ENCODE results near the gene DHFR.

DNA sequence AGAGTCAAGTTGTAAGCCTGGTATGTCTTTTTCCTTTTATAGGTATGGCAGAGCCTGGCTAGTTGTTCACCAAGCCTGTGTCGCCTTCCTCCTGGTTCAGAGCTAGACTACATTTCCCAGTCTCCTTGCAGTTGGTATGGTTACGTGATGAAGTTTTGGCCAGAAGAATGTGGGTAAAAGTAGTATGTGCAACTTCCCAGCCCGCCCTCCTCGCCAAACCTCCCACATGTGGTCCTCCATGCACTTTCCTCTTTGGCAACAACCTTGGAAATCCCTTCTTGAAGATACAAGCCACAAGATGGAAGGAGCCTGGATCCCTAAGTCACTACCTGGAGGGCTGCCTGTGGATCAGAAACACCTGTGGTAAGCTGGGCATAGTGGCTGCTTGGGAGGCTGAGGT, 36.3 kb downstream of the DHFR start:
- TF ChIP-seq, protein P1, sequence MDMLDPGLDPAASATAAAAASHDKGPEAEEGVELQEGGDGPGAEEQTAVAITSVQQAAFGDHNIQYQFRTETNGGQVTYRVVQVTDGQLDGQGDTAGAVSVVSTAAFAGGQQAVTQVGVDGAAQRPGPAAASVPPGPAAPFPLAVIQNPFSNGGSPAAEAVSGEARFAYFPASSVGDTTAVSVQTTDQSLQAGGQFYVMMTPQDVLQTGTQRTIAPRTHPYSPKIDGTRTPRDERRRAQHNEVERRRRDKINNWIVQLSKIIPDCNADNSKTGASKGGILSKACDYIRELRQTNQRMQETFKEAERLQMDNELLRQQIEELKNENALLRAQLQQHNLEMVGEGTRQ (IDR thresholded peaks at IDR 0.05; ENCODE audit: borderline replicate concordance, low read depth, low read length), result no peak
- TF ChIP-seq, protein P2, sequence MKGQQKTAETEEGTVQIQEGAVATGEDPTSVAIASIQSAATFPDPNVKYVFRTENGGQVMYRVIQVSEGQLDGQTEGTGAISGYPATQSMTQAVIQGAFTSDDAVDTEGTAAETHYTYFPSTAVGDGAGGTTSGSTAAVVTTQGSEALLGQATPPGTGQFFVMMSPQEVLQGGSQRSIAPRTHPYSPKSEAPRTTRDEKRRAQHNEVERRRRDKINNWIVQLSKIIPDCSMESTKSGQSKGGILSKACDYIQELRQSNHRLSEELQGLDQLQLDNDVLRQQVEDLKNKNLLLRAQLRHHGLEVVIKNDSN (IDR thresholded peaks at IDR 0.05; ENCODE audit: borderline replicate concordance, low read depth), result no peak
- no peak for TF ChIP-seq TCF12 (IDR thresholded peaks at IDR 0.05)
- TF ChIP-seq SMC3 (IDR thresholded peaks at IDR 0.05; ENCODE audit: low read depth, low read length), result no peak
- no peak for TF ChIP-seq TAF1 (IDR thresholded peaks at IDR 0.05; ENCODE audit: borderline replicate concordance, low read depth, low read length)
- TF ChIP-seq, protein P3, sequence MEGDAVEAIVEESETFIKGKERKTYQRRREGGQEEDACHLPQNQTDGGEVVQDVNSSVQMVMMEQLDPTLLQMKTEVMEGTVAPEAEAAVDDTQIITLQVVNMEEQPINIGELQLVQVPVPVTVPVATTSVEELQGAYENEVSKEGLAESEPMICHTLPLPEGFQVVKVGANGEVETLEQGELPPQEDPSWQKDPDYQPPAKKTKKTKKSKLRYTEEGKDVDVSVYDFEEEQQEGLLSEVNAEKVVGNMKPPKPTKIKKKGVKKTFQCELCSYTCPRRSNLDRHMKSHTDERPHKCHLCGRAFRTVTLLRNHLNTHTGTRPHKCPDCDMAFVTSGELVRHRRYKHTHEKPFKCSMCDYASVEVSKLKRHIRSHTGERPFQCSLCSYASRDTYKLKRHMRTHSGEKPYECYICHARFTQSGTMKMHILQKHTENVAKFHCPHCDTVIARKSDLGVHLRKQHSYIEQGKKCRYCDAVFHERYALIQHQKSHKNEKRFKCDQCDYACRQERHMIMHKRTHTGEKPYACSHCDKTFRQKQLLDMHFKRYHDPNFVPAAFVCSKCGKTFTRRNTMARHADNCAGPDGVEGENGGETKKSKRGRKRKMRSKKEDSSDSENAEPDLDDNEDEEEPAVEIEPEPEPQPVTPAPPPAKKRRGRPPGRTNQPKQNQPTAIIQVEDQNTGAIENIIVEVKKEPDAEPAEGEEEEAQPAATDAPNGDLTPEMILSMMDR (IDR thresholded peaks at IDR 0.05), result no peak
- TF ChIP-seq, protein P4, sequence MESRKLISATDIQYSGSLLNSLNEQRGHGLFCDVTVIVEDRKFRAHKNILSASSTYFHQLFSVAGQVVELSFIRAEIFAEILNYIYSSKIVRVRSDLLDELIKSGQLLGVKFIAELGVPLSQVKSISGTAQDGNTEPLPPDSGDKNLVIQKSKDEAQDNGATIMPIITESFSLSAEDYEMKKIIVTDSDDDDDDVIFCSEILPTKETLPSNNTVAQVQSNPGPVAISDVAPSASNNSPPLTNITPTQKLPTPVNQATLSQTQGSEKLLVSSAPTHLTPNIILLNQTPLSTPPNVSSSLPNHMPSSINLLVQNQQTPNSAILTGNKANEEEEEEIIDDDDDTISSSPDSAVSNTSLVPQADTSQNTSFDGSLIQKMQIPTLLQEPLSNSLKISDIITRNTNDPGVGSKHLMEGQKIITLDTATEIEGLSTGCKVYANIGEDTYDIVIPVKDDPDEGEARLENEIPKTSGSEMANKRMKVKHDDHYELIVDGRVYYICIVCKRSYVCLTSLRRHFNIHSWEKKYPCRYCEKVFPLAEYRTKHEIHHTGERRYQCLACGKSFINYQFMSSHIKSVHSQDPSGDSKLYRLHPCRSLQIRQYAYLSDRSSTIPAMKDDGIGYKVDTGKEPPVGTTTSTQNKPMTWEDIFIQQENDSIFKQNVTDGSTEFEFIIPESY (IDR thresholded peaks at IDR 0.05; ENCODE audit: borderline replicate concordance, low read depth), result no peak
- no peak for TF ChIP-seq POLR2AphosphoS5 (IDR thresholded peaks at IDR 0.05; ENCODE audit: low read depth, low read length)
- TF ChIP-seq CHD2 (IDR thresholded peaks at IDR 0.05; ENCODE audit: low read length, partially characterized antibody), result no peak
- no peak for TF ChIP-seq MXI1 (IDR thresholded peaks at IDR 0.05; ENCODE audit: low read depth, low read length)
